GM19043 (cell line): Measurements from ENCODE around the gene PPM1E.
A peak's percentile ranks its signal among the peaks of the same experiment; 100 is the strongest.

Experiments
- ATAC-seq: cut with Tn5 transposase; IDR thresholded peaks from one replicate; pipeline ENCODE4 v1.9.1; 2021; ENCODE audit warnings: low read depth; ENCODE audit not compliant: unreplicated experiment

Gene PPM1E

GRCh38 chr17:58991718-58992331, 236.2 kb downstream of the PPM1E start:
- ATAC-seq: peak; percentile 53

DNA sequence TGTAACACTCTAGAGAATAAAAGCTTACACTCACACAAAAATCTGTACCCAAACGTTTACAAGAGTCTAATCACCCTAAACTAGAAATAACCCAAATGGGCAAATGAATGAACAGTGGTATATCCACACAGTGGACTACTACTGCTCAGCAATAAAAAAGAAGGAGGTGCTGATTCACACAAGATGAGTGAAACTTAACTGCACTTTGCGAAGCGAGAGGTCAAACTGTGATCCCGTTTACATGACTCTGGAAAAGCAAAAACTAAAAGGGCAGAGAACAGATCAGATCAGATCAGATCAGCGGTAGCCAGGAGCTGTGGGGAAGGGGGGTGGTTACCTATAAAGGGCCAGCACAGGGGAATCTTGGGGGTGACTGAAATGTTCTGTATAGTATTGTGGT, 237.7 kb downstream of the PPM1E start:
- no peak for ATAC-seq

GRCh38 chr17:58995247-58995940, 239.7 kb downstream of the PPM1E start:
- no peak for ATAC-seq

DNA sequence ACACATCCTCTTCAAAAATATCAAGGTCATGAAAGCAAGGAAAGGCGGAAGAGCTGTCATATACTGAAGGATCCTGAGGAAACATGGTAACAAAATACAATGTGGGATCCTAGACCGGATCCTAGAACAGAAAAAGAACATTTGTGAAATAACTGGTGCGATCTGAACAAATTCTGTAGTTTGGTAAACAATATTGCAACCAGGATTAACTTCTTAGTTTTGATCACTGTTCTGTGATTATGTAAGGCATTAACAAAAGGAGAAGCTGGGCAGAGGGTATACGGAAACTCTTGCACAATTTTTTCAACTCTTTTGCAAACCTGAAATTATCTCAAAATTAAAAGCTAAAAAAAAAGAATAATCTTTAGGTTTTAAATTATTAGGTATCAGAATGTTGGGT, 241.3 kb downstream of the PPM1E start:
- ATAC-seq: no peak

GRCh38 chr17:58997756-58998553, 242.3 kb downstream of the PPM1E start:
- no peak for ATAC-seq

DNA sequence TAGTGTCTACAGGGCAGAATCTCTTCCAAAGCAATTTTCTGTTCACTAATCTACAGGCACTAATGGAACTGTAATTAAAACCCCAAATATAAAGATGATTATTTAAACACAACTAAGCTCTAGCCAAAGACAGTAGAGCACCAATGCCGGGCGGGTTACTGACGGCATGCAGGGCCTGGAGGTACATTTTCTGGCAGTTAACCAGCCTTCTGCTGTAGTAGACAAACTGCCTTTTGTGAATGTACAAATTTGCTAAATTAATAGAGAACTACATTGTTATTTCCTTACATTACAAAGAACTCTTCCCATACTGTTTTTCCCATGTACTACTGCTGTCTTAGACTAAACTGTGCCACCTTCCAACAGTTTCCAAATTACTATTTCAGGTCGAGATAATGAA, 243.2 kb downstream of the PPM1E start:
- no peak for ATAC-seq

DNA sequence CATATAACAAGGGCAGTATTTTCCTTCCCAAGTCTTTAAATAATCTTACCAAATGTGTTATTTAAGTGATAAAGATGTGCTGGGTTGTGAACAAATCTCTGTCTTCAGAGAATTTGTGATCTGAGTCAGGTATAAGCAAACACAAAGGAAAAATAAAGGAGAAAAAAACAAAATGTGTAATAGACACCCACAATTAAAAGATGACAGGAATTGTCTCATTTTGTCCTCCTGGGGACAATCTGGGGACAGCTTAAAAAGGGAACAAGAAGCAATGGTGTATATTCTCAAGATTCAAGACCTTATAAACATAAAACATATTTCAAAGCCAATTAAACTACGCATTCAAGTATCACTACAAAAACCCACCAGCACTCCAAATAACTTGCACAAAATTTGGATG, 243.8 kb downstream of the PPM1E start:
- ATAC-seq: no peak

DNA sequence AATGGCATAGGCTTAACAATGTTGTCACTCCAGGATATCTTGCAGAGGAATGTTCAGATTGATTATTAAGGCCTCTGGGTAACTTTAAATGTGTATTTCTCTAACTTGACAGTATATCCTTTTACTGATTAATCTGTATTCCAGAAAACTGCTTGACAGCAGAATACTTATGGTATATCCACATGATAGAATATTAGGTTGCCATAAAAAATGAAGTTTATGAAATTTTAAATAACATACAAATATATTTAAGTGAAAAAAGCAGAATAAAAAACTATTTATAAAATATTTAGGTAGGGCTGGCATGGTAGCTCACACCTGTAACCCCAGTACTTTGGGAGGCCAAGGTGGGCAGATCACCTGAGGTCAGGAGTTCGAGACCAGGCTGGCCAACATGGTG, 244.4 kb downstream of the PPM1E start:
- no peak for ATAC-seq

GRCh38 chr17:59001158-59001814, 245.6 kb downstream of the PPM1E start:
- ATAC-seq: peak; percentile 96

DNA sequence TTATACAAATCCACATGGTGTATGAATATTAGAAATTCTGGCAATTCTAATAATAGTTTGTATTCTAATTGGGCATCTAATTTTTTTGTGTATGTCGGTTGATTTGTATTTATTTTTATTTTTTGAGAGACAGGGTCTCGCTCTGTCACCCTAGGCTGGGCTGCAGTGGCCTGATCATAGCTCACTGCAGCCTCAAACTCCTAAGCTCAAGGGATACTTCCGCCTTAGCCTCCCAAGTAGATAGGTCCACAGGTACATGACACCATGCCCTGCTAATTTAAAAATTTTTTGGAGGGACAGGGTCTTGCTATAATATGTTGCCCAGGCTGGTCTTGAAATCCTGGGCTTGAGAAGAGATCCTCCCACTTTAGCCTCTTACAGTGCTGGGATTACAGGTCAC, 246.5 kb downstream of the PPM1E start:
- no peak for ATAC-seq

DNA sequence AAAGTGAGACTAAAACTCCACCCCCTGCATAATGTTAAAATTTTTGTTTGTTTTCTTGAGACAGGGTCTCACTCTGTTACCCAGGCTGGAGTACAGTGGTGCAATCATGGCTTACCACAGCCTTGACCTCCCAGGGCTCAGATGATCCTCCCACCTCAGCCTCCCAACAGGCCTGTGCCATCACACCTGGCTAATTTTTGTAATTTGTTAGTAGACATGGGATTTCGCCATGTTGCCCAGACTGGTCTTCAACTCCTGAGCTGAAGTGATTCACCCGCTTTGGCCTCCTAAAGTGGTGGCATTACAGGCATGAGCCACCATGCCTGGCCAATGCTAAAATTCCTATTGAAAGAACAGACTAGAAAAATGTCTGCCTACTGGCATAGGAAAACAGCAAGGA, 247.2 kb downstream of the PPM1E start:
- no peak for ATAC-seq

DNA sequence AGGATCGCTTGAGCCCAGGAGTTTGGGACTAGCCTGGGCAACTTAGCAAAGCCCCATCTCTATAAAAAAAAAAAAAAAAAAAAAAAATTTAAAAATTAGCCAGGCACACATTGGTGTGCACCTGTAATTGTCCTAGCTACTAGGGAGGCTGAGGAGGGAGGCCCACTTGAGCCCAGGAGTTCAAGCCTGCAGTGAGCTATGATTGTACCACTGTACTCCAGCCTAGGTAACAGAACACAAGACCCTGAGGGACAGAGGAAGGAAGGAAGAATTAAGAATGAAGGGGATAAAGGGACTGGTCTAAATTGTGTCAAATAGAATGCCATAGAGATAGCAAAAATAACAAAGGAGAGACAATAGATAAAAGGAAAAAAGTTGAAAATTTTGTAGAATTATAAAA, 248.2 kb downstream of the PPM1E start:
- no peak for ATAC-seq

- no peak for ATAC-seq
Measured at GRCh38 chr17:59004338-59005111, 248.9 kb downstream of the PPM1E start.

DNA sequence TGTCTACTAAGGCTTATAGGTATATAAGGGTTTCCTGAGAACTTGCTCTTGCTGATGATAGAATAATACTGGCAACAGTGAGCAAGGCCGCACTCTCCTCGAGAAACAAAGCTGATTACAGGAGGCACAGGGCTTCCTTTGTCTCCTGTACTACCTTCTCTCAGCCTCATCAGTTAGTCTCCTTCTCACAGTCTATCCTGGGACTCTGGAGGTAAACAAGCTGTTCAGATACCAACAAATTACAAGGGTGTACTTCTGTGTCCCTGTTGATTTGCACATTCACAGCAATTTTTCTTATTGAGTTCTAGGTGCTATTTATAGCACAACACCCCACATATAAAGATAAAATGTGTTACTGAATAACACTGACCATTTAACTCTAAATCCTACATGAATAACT, 252.3 kb downstream of the PPM1E start:
- no peak for ATAC-seq

GRCh38 chr17:59008737-59009136, 253.1 kb downstream of the PPM1E start:
- no peak for ATAC-seq

DNA sequence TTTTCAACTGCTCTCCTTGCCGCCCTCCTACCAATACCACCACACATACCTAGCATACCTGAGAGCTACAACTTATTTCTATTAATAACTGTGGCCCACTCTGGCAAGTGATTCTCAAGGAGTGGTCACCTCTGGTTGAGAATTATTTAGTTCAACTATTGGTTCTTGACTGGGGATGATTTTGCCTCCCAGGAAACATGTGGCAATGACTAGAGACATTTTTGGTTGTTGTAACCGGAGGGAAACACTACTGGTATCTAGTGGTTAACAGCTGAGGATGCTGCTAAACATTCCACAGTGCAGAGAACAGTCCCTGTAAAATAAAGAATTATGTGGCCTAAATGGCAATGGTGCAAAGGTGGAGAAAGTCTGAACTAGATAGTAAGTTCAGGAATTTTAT, 254.4 kb downstream of the PPM1E start:
- no peak for ATAC-seq

DNA sequence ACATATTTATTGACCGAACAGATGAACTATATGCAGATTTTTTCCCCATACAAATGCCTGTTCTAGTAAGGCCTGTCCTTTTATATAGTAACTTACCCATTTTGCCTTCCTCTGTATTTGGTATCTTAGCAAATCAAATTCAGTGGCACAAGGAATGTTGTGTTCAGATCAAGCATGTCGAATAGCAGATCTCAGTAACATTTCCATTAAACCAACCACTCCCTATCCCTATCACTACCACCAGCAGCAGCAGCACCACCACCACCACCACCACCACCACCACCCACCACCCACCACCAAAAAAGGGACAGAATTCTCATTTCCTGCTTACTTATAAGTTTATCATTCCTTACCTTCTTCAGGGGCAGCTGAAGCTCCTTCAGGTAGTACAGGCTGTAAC, 256.3 kb downstream of the PPM1E start:
- ATAC-seq: no peak

GRCh38 chr17:59018019-59018418, 262.4 kb downstream of the PPM1E start:
- no peak for ATAC-seq

DNA sequence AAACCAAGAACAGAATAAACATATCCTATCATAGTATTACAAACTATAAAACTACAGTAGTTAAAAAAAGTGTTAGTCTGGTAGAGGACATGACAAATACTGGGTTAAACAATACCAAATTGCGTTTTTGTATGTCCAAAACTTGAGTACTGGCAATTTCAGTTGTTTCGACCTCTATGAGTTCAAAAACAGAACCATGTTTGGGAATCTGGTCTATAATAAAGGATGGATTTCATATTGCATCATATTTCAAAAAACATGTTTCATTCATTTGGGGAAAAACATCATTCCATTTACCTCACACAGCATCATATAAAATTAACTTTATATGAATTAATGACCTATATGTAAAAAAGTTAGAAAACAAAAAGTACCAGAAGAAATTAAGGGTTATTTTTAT, 269.3 kb downstream of the PPM1E start:
- no peak for ATAC-seq

DNA sequence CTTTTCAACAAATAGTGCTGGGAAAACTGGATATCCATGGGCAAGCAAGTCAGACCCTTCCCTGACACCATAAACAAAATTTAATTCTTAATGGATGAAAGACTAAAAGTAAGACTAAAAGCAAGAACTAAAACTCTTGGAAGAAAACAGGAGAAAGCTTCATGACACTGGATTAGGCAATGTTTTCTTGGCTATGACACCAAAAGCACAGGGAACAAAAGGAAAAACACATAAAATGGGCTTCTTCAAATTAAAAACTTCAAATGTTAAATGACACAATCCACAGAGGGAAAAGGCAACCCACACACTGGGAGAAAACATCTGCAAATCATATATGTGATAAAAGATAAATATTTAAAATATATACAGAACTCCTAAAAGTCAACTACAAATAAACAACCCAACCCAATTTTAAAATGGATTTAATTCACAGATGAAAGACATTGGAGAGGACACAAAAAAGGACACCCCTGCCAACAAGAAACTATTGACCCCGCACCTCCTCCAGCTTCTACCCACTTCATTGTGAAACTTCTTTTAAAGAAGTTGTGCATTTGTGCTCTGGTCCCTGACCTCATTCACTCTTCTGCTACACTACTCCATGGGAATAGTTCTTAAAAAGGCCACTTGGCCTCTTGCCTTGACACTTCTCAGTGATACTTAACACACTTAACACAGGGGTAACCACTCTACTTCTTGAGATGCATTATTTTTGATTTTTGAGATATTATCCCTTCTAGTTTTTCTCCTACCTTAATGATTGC, 270.7 kb downstream of the PPM1E start:
- ATAC-seq: no peak
